GM10248 (cell line): Measurements from ENCODE around the gene FBRS.
"Not testable (repeated sequence)": the region's sequence is repeated elsewhere in the genome, so short reads cannot be mapped to it uniquely, and the experiment has no call there.

ENCODE experiments used
- CTCF ChIA-PET: fragments of 300-600 bp; sonication (Branson Sonifier 250); formaldehyde crosslinking; extraction: SDS; loops from one replicate; lab custom pipeline; 2021; ENCODE audit warnings: antibody characterized with exemption; lab: Yijun Ruan, JAX
- POLR2A ChIA-PET: fragments of 350-650 bp; sonication (Branson Sonifier 250); formaldehyde crosslinking; extraction: SDS; loops from one replicate; lab custom pipeline; 2020; ENCODE audit warnings: antibody characterized with exemption; lab: Yijun Ruan, JAX
- DNase-seq: peaks from one replicate; pipeline ENCODE4 v3.0.0; 2012; ENCODE audit errors: extremely low spot score
- CTCF ChIP-seq: IDR thresholded peaks from 2 replicates; pipeline ENCODE4 v1.5.1; 2012; ENCODE audit warnings: mild to moderate bottlenecking, low read depth; ENCODE audit errors: extremely low read depth, missing control alignments, control extremely low read depth

FBRS gene

GRCh38 chr16:30694926-30695693 is 36.9 kb downstream of the FBRS start:
- ChIA-PET CTCF (interaction anchor here (0.6 to 7.0 kb wide), 21 partner anchors 10 to 603 kb away, joined by 3 to 64 read pairs (median 6); partner anchors contain the start of genes FBRS, PRR14 and TBX6), POLR2A (no interaction called here)
- TF ChIP-seq CTCF = no peak
- no peak for DNase-seq

- POLR2A ChIA-PET = interaction anchor here (0.7 to 1.7 kb wide), 2 partner anchors 37 to 604 kb away, joined by 5 to 7 read pairs; no protein-coding TSS in a partner anchor
- DNase-seq = not testable (repeated sequence)
- CTCF ChIA-PET = interaction anchor here (1.0 to 7.0 kb wide), 11 partner anchors 11 to 247 kb away, joined by 3 to 64 read pairs (median 5); partner anchors contain the start of genes FBRS and PRR14
These were observed 38.4 kb downstream of the FBRS start for GRCh38 chr16:30696646-30697045.

DNA sequence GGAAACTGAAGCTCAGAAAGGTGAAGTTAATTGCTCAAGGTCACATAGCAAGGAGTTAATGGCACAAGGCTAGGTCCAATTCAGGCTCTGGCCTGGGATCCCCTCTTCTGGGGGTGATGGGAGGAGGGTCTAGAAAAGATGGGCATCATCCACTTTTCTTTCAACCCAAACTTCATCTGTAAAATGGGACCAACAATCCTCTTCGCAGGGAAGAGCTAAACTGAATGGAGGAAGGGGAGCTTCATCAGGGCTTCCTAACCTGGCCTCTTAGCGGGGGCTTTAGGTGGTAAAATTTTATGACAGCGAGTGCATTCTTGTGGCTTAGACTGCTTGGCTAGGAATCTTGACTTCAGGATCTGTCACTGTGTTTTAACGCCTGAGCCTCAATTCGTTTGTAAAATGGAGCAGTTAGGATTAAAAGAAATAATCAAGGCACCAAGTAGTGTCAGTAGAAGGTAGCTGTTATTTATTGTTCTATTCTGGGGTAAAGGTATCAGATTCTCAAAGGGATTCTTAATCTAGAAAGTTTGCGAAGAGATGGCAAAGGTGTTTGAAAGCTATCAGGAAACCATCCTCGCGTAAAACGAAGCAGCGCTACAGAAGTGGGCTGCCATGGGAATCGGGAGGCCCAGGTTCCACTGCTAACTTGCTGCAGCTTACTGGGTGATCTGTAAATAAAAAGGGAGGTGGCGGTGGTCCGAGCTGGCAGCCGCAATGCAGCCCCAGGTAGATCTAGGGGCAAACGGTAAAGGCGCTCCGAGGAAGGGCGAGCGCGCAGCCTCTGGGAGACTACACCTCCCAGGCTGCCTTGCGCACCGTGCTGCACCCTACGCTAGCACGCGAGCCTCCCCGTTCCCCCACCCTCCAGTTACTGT is 39.3 kb downstream of the FBRS start:
- peak; percentile 95 for DNase-seq
- ChIA-PET POLR2A (interaction anchor here (0.7 to 1.7 kb wide), 2 partner anchors 12 to 38 kb away, joined by 3 to 7 read pairs; no protein-coding TSS in a partner anchor), CTCF (interaction anchor here (1.0 to 7.0 kb wide), 11 partner anchors 12 to 248 kb away, joined by 3 to 64 read pairs (median 5); partner anchors contain the start of genes FBRS and PRR14)
- no peak for TF ChIP-seq CTCF

DNA sequence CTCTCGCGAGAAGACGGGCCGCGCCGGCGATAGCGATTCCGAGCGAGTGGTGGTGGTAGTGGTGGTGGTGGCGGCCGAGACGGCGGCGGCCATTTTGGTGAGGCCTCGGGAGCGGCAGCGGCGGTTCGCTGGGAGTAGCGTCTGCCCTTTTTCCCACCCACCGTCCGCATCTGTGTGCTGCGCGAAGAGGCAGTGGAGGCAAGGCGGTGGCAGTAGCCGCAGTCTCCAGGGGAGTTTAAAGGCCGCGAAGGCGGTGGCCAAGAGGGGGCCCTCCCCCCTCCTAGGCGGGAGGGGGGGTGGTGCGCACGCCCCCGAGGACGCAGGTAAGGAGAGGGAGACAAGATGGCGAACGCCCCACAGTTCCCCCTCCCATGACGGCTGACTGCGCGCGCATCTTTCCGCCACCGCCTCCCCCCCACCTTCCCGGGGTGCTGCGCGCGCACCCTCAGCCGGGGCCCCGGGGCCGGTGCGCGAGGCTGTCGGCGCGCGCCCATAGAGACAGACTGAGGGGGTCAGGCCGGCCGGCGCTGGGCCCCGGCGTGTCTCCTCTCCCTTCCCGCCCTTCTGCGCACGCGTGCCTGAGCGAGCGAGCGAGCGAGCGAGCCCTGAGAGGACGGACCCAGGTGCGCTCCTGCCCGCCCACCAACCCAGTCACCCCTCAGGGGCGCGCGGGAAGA is 40.0 kb downstream of the FBRS start:
- no peak for TF ChIP-seq CTCF
- POLR2A ChIA-PET = interaction anchor here (0.6 to 0.7 kb wide), 2 partner anchors 11 to 47 kb away, joined by 3 to 4 read pairs; no protein-coding TSS in a partner anchor
- peak; percentile 98 for DNase-seq
- CTCF ChIA-PET = interaction anchor here (1.3 to 7.0 kb wide), 3 partner anchors 14 to 48 kb away, joined by 3 to 64 read pairs (median 9); partner anchors contain the start of genes FBRS and PRR14

- POLR2A ChIA-PET = interaction anchor here (0.6 to 0.9 kb wide), 2 partner anchors 40 to 47 kb away, joined by 3 to 4 read pairs; no protein-coding TSS in a partner anchor
- peak; percentile 92 for DNase-seq
- no peak for TF ChIP-seq CTCF
- CTCF ChIA-PET = interaction anchor here (1.3 kb wide), 1 partner anchor 13 kb away, joined by 3 read pairs; no protein-coding TSS in a partner anchor
These were observed 40.8 kb downstream of the FBRS start, which contains the start of gene SRCAP for GRCh38 chr16:30698816-30699614. Gene SRCAP, plus strand, starts transcription at chr16:30699171. Its CDS starts 1,654 bp downstream, at chr16:30700825.
